Measurements from ENCODE around the gene CLEC4M. TPM values are rescaled to one million over a fixed set of nuclear protein-coding genes. Genes with fewer than 3 reads are reported as not detected.

CLEC4M gene
- total and polyA plus RNA-seq, 2 of the 8 experiments (the other 6 are each of a cell fraction or from before 2014, with no cell fraction given) = not detected

- no peaks in the 10 kb centered on the region for H3K79me1 ChIP-seq (ENCODE audit: low read depth, low read length)
- H2BK15ac ChIP-seq (ENCODE audit: low read length) = no peak overlapping the region
- H4K91ac ChIP-seq (replicated peaks; ENCODE audit: insufficient read length, low read length) = no peak overlapping the region
- peaks cover 0 to 2% of the 10 kb centered on the region in 2 experiments for H4K20me1 ChIP-seq (replicated peaks in 1 of 2; ENCODE audit: control insufficient read depth in 1 of 2, insufficient read depth in 2 of 2, low read length in 2 of 2)
- no peak overlapping the region for H3K56ac ChIP-seq (replicated peaks; ENCODE audit: insufficient read length, low read depth, low read length)
- whole genome bisulfite sequencing, 2 experiments (ENCODE audit: extremely low coverage in 1 of 2, insufficient coverage in 1 of 2, insufficient read length in 1 of 2, insufficient replicate concordance in 2 of 2, low coverage in 1 of 2, low lambda C conversion rate in 2 of 2, missing lambda C conversion rate in 1 of 2) = 58% methylated on average over 1 of the region's 1 CpG; no CpG with 5 or more reads in 1 of the 2 experiments
- no peak overlapping the region for H3K4me2 ChIP-seq (ENCODE audit: insufficient read depth in 1 of 2, low read depth in 2 of 2, low read length in 2 of 2)
- POLR2A ChIA-PET (ENCODE audit: partially characterized antibody) = no interaction called here
- no peak for FAIRE-seq
- TF ChIP-seq PHF8 (conservative IDR thresholded peaks at IDR 0.05; ENCODE audit: low read depth, low read length) = no peak
- TF ChIP-seq JUN (IDR thresholded peaks at IDR 0.05; ENCODE audit: low read depth, low read length) = no peak
- no peak for TF ChIP-seq CHD1 (IDR thresholded peaks at IDR 0.05; ENCODE audit: low read depth, low read length)
- TF ChIP-seq CBX8 (IDR thresholded peaks at IDR 0.05; ENCODE audit: borderline replicate concordance, low read depth, low read length) = no peak
- TF ChIP-seq CEBPB (IDR thresholded peaks at IDR 0.05; ENCODE audit: low read depth, low read length) = no peak
- TF ChIP-seq GABPA (IDR thresholded peaks at IDR 0.05; ENCODE audit: borderline replicate concordance, insufficient read depth, low read length) = no peak
- no peak overlapping the region for H2AK5ac ChIP-seq (ENCODE audit: low read depth, low read length)
- H3K4me1 ChIP-seq (replicated peaks in 1 of 4; ENCODE audit: control insufficient read depth in 3 of 4, insufficient read depth in 4 of 4, low read length in 3 of 4) = peaks cover 0 to 3% (median 0%) of the 10 kb centered on the region in 4 experiments; a peak in 4 of 7 replicates
- no peak overlapping the region for H4K5ac ChIP-seq (ENCODE audit: insufficient read length, low read depth, low read length)
- no peaks in the 10 kb centered on the region for H3K9me3 ChIP-seq (ENCODE audit: insufficient read depth in 2 of 2, low read depth in 1 of 2, low read length in 1 of 2)
- no peak overlapping the region for H3K14ac ChIP-seq (ENCODE audit: insufficient read length)
- CTCF ChIA-PET (ENCODE audit: partially characterized antibody) = interaction anchor here (1.0 kb wide), 1 partner anchor 33 kb away, joined by 3 read pairs; no protein-coding TSS in a partner anchor
- peaks cover 3 to 15% (median 8%) of the 10 kb centered on the region in 4 experiments for H3K27me3 ChIP-seq (replicated peaks in 1 of 4; ENCODE audit: control insufficient read depth in 3 of 4, extremely low read depth in 1 of 4, insufficient read depth in 3 of 4, low read length in 3 of 4)
- H2AFZ ChIP-seq (ENCODE audit: low read length) = no peak overlapping the region
- H3K9ac ChIP-seq (replicated peaks in 1 of 4; ENCODE audit: extremely low read depth in 1 of 4, low read depth in 3 of 4, low read length in 3 of 4) = no peak overlapping the region
- no peak overlapping the region for H3K4me3 ChIP-seq (ENCODE audit: extremely low read depth in 1 of 4, insufficient read depth in 2 of 4, low read depth in 3 of 4, low read length in 4 of 4)
- H2BK5ac ChIP-seq (ENCODE audit: low read depth, low read length) = no peak overlapping the region
- no peak overlapping the region for H3K27ac ChIP-seq (ENCODE audit: low read depth, low read length)
- H3K79me2 ChIP-seq (ENCODE audit: control insufficient read depth in 1 of 2, insufficient read depth in 2 of 2, low read length in 2 of 2) = no peaks in the 10 kb centered on the region
- no peak overlapping the region for H3K23ac ChIP-seq (ENCODE audit: insufficient read length)
- no peak overlapping the region for H3K4ac ChIP-seq (replicated peaks; ENCODE audit: insufficient read length, low read depth, low read length)
- H3K36me3 ChIP-seq (ENCODE audit: control insufficient read depth in 2 of 4, insufficient read depth in 4 of 4, low read length in 3 of 4) = no peaks in the 10 kb centered on the region
- H4K8ac ChIP-seq (ENCODE audit: extremely low read depth, insufficient read depth, low read length) = no peak overlapping the region
- H3K23me2 ChIP-seq (ENCODE audit: low read depth, low read length) = no peaks in the 10 kb centered on the region
- no peak overlapping the region for H3K18ac ChIP-seq (ENCODE audit: extremely low read depth, low read length)
- DNase-seq (ENCODE audit: low read depth in 1 of 2, low spot score in 2 of 2) = no peak
- H2BK120ac ChIP-seq (replicated peaks; ENCODE audit: low read depth, low read length) = no peak overlapping the region
- H2BK12ac ChIP-seq (ENCODE audit: low read depth, low read length) = no peak overlapping the region
- no peak overlapping the region for H2BK20ac ChIP-seq (ENCODE audit: low read length)
Measured at GRCh38 chr19:7736148-7736547, 26.9 kb upstream of the CLEC4M start.

Measured in H1 (cell line).